Activated T-cell treated with anti-CD3 and anti-CD28 coated beads, Interleukin-2, amount 50 U/mL, for 24 hours (primary cell): Measurements from ENCODE around the gene RAP1A.
A peak's percentile ranks its signal among the peaks of the same experiment; 100 is the strongest.
"Not testable (repeated sequence)": the region's sequence is repeated elsewhere in the genome, so short reads cannot be mapped to it uniquely, and the experiment has no call there.

Source experiments
- DNase-seq: peaks from one replicate; pipeline ENCODE4 v3.0.0-alpha.2; 2020
- H3K27ac Mint-ChIP-seq: 2 replicates; pipeline ENCODE4 v1.8.0; 2020; ENCODE audit warnings: mild to moderate bottlenecking, mixed read lengths
- H3K27me3 Mint-ChIP-seq: 2 replicates; pipeline ENCODE4 v1.8.0; 2020; ENCODE audit warnings: mixed read lengths
- H3K36me3 Mint-ChIP-seq: 2 replicates; pipeline ENCODE4 v1.8.0; 2020; ENCODE audit warnings: low read depth, mixed read lengths
- H3K4me1 Mint-ChIP-seq: 2 replicates; pipeline ENCODE4 v1.8.0; 2020; ENCODE audit warnings: low read depth, mixed read lengths
- H3K4me3 Mint-ChIP-seq: 2 replicates; pipeline ENCODE4 v1.8.0; 2020; ENCODE audit warnings: mild to moderate bottlenecking, moderate library complexity, mixed read lengths
- H3K9me3 Mint-ChIP-seq: 2 replicates; pipeline ENCODE4 v1.8.0; 2020; ENCODE audit warnings: mixed read lengths

Gene RAP1A

GRCh38 chr1:111654839-111655238 lies 35.2 kb downstream of the RAP1A start:
- H3K36me3 Mint-ChIP-seq: peaks cover 39% of the 10 kb centered on the region
- H3K4me3 Mint-ChIP-seq: no peak overlapping the region
- peak overlapping the region; percentile 88 for H3K27ac Mint-ChIP-seq
- peaks cover 60% of the 10 kb centered on the region for H3K4me1 Mint-ChIP-seq
- no peak for DNase-seq
- no peaks in the 10 kb centered on the region for H3K27me3 Mint-ChIP-seq
- H3K9me3 Mint-ChIP-seq: no peaks in the 10 kb centered on the region

- no peak for DNase-seq
- H3K27me3 Mint-ChIP-seq: no peaks in the 10 kb centered on the region
- peak overlapping the region; percentile 6 for H3K27ac Mint-ChIP-seq
- peaks cover 30% of the 10 kb centered on the region for H3K36me3 Mint-ChIP-seq
- H3K4me1 Mint-ChIP-seq: peaks cover 51% of the 10 kb centered on the region
- H3K9me3 Mint-ChIP-seq: no peaks in the 10 kb centered on the region
- H3K4me3 Mint-ChIP-seq: no peak overlapping the region
These were observed 36.8 kb downstream of the RAP1A start for GRCh38 chr1:111656086-111657017.

GRCh38 chr1:111658622-111659021 lies 39.0 kb downstream of the RAP1A start:
- Mint-ChIP-seq H3K27ac (peak overlapping the region; percentile 30), H3K4me3 (no peak overlapping the region), H3K4me1 (peaks cover 55% of the 10 kb centered on the region)

GRCh38 chr1:111660204-111661150 lies 40.9 kb downstream of the RAP1A start:
- Mint-ChIP-seq H3K9me3 (no peaks in the 10 kb centered on the region), H3K27ac (no peak overlapping the region), H3K4me1 (peaks cover 58% of the 10 kb centered on the region), H3K36me3 (peaks cover 41% of the 10 kb centered on the region), H3K27me3 (no peaks in the 10 kb centered on the region), H3K4me3 (no peak overlapping the region)
- no peak for DNase-seq

More at GRCh38 chr1:111658622-111659021, 39.0 kb downstream of the RAP1A start:
- H3K36me3 Mint-ChIP-seq: peaks cover 35% of the 10 kb centered on the region
- no peaks in the 10 kb centered on the region for H3K9me3 Mint-ChIP-seq
- no peaks in the 10 kb centered on the region for H3K27me3 Mint-ChIP-seq
- no peak for DNase-seq

GRCh38 chr1:111664652-111665051 lies 45.1 kb downstream of the RAP1A start:
- no peak for DNase-seq
- H3K27ac Mint-ChIP-seq: peak overlapping the region; percentile 76
- H3K36me3 Mint-ChIP-seq: peaks cover 60% of the 10 kb centered on the region
- peaks cover 63% of the 10 kb centered on the region for H3K4me1 Mint-ChIP-seq
- H3K9me3 Mint-ChIP-seq: no peaks in the 10 kb centered on the region
- H3K27me3 Mint-ChIP-seq: no peaks in the 10 kb centered on the region
- H3K4me3 Mint-ChIP-seq: no peak overlapping the region

- Mint-ChIP-seq H3K4me3 (no peak overlapping the region), H3K4me1 (peaks cover 72% of the 10 kb centered on the region), H3K36me3 (peaks cover 67% of the 10 kb centered on the region), H3K27me3 (no peaks in the 10 kb centered on the region), H3K9me3 (no peaks in the 10 kb centered on the region), H3K27ac (peak overlapping the region; percentile 63)
- no peak for DNase-seq
These were observed 45.9 kb downstream of the RAP1A start for GRCh38 chr1:111665497-111665896.

GRCh38 chr1:111666828-111667227 lies 47.2 kb downstream of the RAP1A start:
- Mint-ChIP-seq H3K4me3 (no peak overlapping the region), H3K4me1 (peaks cover 80% of the 10 kb centered on the region), H3K27ac (peak overlapping the region; percentile 56), H3K36me3 (peaks cover 75% of the 10 kb centered on the region), H3K27me3 (no peaks in the 10 kb centered on the region), H3K9me3 (no peaks in the 10 kb centered on the region)
- DNase-seq: no peak

- peaks cover under 1% of the 10 kb centered on the region for H3K9me3 Mint-ChIP-seq
- peak overlapping the region; percentile 76 for H3K27ac Mint-ChIP-seq
- DNase-seq: no peak
- peaks cover 78% of the 10 kb centered on the region for H3K4me1 Mint-ChIP-seq
- H3K36me3 Mint-ChIP-seq: peaks cover 79% of the 10 kb centered on the region
- H3K27me3 Mint-ChIP-seq: no peaks in the 10 kb centered on the region
- no peak overlapping the region for H3K4me3 Mint-ChIP-seq
These were observed 49.7 kb downstream of the RAP1A start for GRCh38 chr1:111669268-111669667.

- Mint-ChIP-seq H3K4me1 (peaks cover 69% of the 10 kb centered on the region), H3K9me3 (peaks cover 12% of the 10 kb centered on the region), H3K36me3 (peaks cover 81% of the 10 kb centered on the region), H3K27ac (peak overlapping the region; percentile 58), H3K4me3 (no peak overlapping the region), H3K27me3 (no peaks in the 10 kb centered on the region)
- DNase-seq: no peak
These were observed 52.3 kb downstream of the RAP1A start for GRCh38 chr1:111671852-111672251.

GRCh38 chr1:111672331-111672730 lies 52.7 kb downstream of the RAP1A start:
- Mint-ChIP-seq H3K36me3 (peaks cover 83% of the 10 kb centered on the region), H3K27ac (peak overlapping the region; percentile 69), H3K27me3 (no peaks in the 10 kb centered on the region), H3K9me3 (peaks cover 14% of the 10 kb centered on the region), H3K4me3 (no peak overlapping the region), H3K4me1 (peaks cover 71% of the 10 kb centered on the region)
- DNase-seq: no peak

- no peaks in the 10 kb centered on the region for H3K27me3 Mint-ChIP-seq
- H3K9me3 Mint-ChIP-seq: peaks cover 40% of the 10 kb centered on the region
- peaks cover 97% of the 10 kb centered on the region for H3K36me3 Mint-ChIP-seq
- H3K4me3 Mint-ChIP-seq: no peak overlapping the region
- peak overlapping the region; percentile 24 for H3K27ac Mint-ChIP-seq
- no peak for DNase-seq
- peaks cover 52% of the 10 kb centered on the region for H3K4me1 Mint-ChIP-seq
These were observed 58.0 kb downstream of the RAP1A start for GRCh38 chr1:111677604-111678003.

GRCh38 chr1:111679541-111679940 lies 60.0 kb downstream of the RAP1A start:
- Mint-ChIP-seq H3K27me3 (no peaks in the 10 kb centered on the region), H3K4me1 (peaks cover 50% of the 10 kb centered on the region), H3K9me3 (peaks cover 54% of the 10 kb centered on the region), H3K36me3 (peaks cover 96% of the 10 kb centered on the region), H3K4me3 (no peak overlapping the region), H3K27ac (peak overlapping the region; percentile 18)
- no peak for DNase-seq

- H3K36me3 Mint-ChIP-seq: peaks cover 98% of the 10 kb centered on the region
- H3K27me3 Mint-ChIP-seq, H3K4me3 Mint-ChIP-seq, DNase-seq: not testable (repeated sequence)
- H3K27ac Mint-ChIP-seq: peak overlapping the region; percentile 3
- H3K9me3 Mint-ChIP-seq: peaks cover 57% of the 10 kb centered on the region
- peaks cover 53% of the 10 kb centered on the region for H3K4me1 Mint-ChIP-seq
These were observed 60.7 kb downstream of the RAP1A start for GRCh38 chr1:111680212-111680800.
